GM19463 (cell line): Measurements from ENCODE around the gene ADK.
"Not testable (repeated sequence)": the region's sequence is repeated elsewhere in the genome, so short reads cannot be mapped to it uniquely, and the experiment has no call there.

Experiments used
- ATAC-seq: cut with Tn5 transposase; IDR thresholded peaks from one replicate; pipeline ENCODE4 v1.9.1; 2021; ENCODE audit warnings: mild to moderate bottlenecking, moderate library complexity; ENCODE audit not compliant: unreplicated experiment

ADK gene

DNA sequence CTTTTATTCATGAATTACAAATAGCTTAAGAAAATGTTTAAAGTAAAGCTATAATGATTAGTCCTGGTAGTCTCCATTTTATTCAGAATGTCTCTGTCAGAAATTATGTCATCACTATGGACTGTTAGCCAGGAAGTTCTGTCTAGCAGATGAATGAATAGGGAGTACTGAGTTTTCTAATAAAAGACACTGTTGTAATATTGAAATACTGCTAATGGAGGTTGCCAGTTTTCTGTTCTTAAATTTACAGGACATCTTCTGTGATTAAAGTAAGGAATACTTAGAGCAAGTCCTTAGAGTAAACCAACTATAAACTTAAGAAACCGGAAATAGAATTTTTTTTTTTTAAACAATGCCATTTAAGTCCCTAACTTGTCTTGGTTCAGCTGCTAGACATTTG is 309.8 kb downstream of the ADK start:
- no peak for ATAC-seq

DNA sequence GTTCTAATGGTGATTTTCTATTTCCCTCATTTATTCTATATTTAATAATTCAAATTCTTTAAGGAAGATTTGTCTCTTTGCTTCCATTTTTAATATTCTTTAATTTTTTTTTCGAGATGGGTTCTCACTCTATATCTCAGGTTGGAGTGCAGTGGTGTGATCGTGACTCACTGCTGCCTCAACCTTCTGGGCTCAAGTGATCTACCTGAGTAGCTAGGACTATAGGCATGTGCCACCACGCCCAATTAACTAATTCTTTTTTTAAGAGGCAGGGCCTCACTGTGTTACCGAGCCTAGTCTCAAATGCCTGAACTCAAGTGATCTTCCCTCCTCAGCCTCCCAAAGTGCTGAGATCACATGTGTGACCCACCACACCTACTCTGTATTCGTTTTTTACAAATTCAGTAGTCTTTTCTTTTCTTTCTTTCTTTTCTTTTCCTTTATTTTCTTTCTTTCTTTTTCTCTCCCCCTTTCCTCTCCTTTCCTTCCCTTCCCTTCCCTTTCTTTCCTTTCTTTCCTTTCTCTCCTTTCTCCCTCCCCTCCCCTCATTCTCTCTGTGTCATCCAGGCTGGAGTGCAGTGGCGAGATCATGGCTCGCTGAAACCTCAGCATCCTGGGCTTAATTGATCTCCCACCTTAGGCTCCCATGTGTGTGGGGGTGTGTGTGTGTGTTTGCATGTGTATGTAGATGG is 323.1 kb downstream of the ADK start:
- no peak for ATAC-seq

DNA sequence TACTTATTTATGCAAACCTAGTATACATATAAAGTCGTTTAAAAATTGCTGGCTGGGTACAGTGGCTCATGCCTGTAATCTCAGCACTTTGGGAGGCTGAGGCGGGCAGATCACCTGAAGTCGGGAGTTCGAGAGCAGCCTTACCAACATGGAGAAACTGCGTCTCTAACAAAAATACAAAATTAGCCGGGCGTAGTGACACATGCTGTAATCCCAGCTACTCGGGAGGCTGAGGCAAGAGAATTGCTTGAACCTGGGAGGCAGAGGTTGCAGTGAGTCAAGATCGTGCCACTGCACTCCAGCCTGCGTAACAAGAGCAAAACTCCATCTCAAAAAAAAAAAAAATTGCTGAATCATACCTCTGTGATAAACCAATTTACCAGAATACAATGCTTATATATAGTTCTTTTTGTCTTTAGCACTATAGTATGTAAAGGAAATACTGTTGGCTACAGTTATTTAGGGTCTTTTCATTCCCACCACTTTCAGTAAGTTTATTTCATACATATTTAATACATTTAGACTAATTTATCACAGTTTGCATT is 325.2 kb downstream of the ADK start:
- ATAC-seq, result not testable (repeated sequence)

DNA sequence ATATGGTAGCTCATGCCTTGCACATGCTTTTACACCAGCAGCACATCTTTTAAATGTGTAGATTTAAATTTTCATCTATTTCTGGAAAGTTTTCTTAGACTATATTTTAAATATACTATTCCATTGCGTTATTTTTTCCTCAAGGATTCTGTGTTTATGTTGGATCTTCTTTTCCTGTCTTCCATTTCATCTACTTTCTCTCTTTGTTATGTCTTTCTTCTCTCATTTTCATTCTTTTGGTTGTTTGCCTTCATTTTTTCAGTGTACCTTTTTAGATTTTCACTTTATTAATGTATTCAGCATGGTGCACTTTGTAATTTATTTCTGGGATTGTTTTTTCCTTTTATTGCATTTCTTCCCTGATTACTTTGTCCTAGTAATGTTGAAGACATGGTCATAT is 329.8 kb downstream of the ADK start:
- no peak for ATAC-seq

DNA sequence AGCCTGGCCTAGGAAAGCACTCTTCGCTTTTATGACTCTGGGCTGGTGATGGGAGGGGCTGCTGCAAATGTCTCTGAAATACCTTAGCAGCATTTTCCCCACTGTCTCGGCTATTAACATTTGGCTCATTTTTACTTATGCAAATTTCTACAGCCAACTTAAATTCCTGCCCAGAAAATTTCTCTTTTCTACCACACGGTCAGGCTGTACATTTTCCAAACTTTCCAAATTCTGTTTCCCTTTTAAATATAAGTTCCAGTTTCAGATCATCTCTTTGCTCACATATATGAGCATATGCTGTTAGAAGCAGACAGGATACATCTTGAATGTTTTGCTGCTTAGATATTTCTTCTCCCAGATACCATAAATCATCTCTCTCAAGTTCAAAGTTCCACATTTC is 332.3 kb downstream of the ADK start:
- no peak for ATAC-seq

DNA sequence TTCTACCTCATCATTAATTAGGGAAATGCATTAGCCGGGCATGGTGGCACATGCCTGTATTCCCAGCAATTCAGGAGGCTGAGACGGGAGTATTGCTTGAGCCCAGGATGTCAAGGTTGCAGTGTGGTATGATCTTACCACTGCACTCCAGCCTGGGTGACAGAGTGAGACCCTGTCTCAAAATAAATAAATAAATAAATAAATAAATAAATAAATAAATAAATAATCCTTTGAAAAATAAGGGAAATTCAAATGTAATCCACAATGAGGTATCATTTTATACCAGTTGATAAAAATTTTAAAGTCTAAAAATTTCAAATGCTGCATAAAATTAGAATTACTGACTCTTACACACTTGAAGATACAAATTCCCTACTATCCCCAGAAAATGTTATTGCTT is 334.3 kb downstream of the ADK start:
- ATAC-seq, result no peak

DNA sequence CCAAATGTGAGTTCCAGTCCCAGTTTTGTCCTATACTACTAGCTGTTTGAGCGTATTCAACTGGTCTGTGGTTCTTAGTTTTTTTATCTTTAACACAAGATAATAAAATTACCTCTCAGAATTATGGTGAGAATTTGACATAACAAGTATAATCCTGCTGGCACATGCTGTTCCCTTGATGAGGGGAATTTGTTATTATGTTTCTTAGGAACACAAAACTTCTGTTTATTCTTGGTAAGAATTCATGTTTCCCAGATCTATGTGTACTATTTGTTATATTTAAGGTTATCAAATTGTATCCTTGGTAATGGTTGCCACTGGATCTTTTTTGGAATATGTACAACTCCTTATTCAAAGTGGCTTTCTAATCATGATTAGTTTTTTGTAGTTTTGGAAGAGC is 335.6 kb downstream of the ADK start:
- ATAC-seq, result no peak

DNA sequence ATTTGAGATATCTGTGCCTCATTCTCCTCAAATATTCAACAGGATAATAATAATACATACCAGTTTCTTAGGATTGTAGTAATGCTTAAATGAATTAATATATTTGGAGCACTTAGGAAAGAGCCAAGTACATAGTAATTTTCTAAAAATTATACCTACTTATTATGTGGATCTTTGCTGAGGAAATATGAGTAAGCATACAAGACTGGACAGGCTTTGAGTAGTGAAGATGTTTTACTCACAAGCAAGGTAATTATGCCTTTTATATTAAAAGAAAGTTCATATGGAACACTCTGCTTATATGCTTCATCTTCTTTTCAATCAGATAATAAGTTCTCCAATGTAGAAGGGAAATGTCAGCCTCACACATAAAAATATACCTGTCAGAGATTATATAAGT is 337.9 kb downstream of the ADK start:
- no peak for ATAC-seq

DNA sequence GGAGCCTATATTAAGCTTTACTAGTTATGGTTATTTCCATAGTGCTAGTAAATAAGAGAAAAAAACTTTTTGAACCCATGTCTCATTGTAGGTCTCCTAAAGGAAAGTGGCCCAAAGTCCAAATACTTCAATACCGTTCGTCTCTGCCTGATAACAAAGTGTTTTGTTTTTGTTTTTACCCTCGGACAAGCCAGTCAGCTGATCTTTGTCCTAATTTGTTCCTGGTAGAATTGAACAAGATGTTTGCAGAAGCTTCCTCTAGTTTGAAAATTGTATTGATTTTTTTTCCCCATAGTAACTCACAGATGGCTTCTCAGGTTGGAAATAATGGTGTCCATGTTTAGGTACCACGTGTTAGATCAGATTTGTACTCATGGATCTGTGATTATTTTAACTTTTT is 339.5 kb downstream of the ADK start:
- no peak for ATAC-seq

DNA sequence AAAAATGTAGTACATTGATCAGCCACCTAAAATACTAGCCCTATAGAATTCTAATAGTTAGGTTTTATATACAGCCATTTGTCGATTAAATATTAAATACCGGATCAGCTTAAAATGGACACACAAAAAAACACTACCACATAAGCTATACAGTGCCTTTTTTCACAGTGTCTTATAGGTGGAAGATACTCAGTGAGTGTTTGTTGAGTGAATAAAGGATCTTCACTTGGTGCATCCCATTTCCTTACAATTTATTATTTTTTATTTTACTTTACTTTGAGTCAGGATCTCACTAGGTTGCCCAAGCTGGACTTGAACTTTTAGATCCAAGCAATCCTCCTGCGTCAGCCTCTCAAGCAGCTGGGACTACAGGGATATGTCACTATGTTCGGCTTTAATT is 340.0 kb downstream of the ADK start:
- ATAC-seq, result no peak

DNA sequence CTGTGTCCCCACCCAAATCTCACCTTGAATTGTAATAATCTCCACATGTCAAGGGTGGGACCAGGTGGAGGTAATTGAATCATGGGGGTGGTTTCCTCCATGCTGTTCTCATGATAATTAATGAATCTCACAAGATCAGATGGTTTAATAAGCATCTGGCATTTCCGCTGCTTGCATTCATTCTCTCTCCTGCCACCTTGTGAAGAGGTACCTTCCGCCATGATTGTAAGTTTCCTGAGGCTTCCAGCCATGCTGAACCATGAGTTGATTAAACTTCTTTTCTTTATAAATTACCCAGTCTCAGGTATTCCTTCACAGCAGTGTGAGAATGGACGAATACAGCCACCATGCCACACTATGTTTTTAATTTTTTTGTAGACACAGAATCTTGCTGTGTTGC is 345.3 kb downstream of the ADK start:
- ATAC-seq, result not testable (repeated sequence)

DNA sequence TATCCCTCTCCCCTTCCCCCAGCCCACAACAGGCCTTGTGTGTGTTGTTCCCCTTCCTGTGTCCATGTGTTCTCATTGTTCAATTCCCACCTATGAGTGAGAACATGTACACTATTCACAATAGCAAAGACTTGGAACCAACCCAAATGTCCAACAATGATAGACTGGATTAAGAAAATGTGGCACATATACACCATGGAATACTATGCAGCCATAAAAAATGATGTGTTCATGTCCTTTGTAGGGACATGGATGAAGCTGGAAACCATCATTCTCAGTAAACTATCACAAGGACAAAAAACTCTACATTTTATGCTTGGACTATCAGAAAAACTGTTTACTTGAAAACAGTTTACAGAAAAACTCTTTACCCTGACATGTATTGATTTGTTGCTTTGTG is 347.6 kb downstream of the ADK start:
- not testable (repeated sequence) for ATAC-seq

DNA sequence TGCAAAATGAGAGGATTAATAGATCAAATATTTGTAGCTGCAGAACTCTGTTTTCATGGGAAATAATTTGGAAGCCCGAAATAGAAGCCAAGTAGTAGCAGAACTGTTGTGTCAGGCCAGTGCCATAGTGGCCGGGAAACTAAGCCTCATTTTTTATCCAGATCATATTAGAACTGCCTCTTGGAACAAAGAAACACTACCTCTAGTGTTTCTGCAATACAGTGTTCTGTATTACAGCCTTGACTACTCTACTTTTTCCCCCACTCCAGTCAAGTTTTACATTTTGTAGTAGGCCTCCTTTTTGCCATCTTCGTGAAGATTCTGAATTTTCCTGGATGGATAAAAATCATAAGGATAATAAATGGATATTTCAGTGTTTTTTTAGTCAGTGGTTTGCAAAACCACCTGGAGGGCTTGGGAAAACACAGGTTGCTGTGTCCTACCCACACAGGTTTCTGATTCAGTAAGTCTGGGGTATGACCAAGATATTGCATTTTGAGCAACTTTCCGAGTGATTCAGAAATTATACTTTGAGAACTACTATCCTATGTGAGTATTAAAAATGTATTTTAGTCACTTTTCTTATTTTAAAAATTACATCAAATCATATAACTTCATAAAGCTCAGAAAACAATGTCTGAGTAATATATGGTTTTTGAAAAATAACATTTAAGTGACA is 349.1 kb downstream of the ADK start:
- no peak for ATAC-seq

DNA sequence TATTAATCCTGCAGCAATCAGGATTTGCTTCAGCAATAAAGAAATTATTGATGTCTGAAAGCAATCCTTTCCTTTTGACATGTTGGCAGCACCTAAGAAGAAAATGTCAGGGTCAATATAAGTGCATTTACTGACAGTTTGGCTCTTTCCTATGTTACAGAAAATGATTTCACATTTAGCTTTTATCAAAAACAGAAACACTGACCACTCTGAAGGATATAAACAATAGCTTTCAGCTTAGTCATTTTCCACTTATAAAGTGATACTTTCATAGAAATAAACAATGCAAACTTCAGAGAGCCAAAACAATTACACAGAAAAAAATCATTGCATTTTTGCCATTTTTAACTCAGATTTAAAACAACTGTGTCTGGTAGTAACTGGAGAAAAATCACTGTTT is 349.8 kb downstream of the ADK start:
- ATAC-seq, result no peak

DNA sequence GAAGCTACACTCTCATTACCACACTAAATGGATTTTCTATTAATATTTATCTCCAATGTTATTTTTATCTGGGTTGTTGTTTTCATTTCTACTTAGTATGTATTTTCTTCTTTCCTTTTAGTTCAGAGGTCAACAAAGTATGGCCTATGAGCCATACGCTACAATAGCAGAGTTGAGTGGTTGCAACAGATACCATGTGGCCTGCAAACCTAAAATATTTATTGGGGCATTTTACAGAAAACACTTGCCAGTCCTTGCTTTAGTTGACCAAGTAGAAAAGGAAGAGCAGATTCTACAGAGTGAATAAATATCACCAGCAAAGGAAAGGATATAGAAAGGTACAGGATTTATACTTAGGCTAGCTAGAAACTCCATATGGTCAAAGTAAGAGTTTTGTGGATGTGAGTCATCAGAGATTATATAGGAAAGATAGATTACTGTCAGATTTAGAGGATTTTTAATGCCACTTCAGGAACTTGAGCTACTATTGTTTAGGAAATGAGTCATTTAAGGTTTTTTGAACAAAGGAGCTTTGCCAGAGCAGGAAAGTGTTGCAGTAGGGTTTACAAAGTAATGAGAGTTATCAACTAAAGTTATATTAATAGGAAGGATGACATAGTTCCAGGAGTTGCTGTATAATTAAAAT is 352.1 kb downstream of the ADK start:
- ATAC-seq, result no peak

DNA sequence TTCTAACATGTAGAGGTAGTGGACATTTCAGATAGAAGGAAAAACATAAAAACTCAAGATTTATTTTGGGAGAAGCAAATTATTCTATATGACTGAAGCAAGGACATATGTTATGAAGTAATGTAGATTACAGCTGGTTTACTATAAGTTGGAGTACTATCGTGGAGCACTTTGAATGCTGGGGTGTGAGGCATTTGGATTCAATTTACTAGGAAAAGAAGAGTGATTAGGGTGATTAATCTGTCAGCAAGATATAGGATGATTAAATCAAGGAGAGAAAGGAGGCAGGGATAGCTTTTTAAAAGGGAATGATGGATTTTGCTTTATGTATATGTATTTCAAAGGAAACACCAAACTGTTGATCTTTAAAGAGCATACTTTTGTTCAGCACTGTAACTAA is 356.9 kb downstream of the ADK start:
- ATAC-seq, result no peak

DNA sequence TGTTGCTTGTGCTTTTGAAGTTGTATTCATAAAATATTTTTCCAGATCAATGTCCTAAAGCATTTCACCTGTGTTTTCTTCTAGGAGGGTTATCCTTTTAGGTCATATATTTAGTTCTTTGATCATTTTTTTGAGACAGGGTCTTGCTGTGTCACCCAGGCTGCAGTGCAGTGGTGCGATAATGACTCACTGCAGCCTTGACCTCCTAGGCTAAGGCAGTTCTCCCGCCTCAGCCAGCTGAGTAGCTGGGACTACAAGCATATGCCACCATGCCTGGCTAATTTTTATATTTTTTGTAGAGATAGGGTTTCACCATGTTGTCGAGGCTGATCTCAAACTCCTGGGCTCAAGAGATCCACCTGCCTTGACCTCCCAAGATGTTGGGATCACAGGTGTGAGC is 359.6 kb downstream of the ADK start:
- no peak for ATAC-seq

DNA sequence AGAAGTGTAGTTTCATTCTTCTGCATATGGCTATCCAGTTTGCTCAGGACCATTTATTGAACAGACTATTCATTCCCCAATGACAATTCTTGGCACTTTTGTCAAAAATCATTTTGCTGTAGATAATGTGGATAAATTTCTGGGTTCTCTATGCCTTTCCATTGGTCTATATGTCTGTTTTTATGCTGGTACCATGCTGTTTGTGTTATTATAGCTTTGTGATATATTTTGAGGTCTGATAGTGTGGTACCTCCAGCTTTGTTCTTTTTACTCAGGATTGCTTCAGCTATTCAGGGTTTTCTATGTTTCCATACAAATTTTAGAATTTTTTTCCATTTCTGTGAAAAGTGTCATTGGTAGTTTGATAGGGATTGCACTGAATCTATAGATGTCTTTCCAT is 360.0 kb downstream of the ADK start:
- no peak for ATAC-seq

DNA sequence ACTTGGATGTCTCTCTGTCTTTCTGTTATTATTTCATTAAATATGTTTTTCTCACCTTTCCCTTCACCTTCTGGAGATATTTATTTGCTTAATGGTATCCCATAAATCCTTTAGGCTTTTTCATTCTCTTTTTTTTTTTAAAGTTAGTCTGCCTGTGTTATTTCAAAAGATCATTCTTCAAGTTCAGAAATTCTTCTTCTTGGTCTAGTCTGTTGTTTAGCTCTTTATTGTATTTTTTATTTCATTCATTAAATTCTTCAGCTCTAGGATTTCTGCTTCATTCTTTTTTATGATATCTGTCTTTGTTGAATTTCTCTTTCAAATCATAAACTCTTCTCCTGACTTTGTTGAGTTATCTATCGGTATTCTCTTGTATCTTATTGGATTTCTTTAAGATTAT is 363.3 kb downstream of the ADK start:
- ATAC-seq, result no peak

DNA sequence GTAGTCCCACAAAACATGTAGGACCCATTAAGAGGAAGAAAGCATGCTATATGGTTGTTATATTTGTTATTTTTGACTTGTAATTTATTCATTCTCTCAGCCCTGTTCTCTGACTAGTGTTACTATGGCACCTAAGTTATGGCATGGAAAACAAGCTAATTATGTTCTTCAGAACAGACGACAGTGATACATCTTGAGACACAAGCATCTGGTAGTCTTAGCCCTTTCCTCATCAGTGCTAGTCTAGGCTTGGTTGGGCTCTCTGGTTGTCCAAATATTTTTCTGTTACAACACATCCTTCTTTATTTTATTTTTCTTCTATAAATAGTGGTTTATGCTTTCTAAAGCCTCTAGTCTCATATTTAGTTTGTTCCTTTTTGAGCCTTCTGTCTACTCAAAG is 367.0 kb downstream of the ADK start:
- ATAC-seq, result no peak

DNA sequence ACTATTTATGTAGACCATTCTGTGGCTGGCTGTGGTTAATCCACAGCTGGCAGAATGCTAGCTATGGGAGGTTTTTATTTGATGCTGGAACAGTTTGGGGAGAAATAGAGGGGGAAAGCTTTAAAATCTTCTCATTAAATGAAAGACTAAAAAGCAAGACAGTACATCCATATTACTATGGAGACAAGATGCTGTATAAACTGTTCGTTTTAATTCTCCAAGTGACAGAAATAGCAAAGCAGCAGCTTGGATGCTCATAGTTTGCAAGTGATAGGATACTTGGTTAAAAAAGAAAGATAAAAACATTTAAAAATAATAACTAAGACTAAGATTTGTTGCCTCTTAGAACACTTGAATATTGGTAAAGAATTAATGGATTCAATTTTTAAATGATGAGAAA is 370.5 kb downstream of the ADK start:
- ATAC-seq, result no peak

DNA sequence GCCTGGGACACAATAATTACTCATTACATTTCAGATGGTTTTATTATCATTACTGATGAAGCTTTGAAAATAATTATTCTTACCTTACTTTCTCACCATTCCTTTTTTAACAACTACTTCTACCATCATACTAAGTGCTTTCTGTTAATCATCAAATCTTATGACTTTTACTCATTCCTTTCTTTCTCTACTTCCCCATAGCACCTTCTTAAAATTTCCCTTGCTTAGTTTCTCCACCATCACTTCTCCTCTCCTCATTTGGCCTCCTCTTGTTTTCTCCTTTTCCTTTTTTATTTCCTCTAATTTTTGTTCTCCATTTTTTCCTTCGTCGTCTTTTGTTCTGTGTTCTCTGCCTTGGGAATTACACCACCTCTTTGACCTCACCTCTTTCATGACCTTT is 372.2 kb downstream of the ADK start:
- no peak for ATAC-seq
